Measurements from ENCODE around the gene MRGPRX4.

- TF ChIP-seq ESRRA (IDR thresholded peaks at IDR 0.05; ENCODE audit: borderline replicate concordance, low read length) (no peak), EP300 (IDR thresholded peaks at IDR 0.05) (no peak)
These were observed 28.4 kb upstream of the MRGPRX4 start for GRCh38 chr11:18144243-18144642.

Data from A549 (cell line).